Activated CD4-positive, alpha-beta T cell treated with anti-CD3 and anti-CD28 coated beads, Interleukin-2, amount 50 U/mL, for 1 hour (primary cell): ENCODE data around the gene ZNF646.

Experiments
- DNase-seq: peaks from one replicate; pipeline ENCODE4 v3.0.0-alpha.2; 2020

Gene ZNF646

GRCh38 chr16:31067342-31067741, 6.9 kb upstream of the ZNF646 start:
- no peak for DNase-seq

GRCh38 chr16:31071861-31072260, 2.4 kb upstream of the ZNF646 start:
- DNase-seq = no peak

DNA sequence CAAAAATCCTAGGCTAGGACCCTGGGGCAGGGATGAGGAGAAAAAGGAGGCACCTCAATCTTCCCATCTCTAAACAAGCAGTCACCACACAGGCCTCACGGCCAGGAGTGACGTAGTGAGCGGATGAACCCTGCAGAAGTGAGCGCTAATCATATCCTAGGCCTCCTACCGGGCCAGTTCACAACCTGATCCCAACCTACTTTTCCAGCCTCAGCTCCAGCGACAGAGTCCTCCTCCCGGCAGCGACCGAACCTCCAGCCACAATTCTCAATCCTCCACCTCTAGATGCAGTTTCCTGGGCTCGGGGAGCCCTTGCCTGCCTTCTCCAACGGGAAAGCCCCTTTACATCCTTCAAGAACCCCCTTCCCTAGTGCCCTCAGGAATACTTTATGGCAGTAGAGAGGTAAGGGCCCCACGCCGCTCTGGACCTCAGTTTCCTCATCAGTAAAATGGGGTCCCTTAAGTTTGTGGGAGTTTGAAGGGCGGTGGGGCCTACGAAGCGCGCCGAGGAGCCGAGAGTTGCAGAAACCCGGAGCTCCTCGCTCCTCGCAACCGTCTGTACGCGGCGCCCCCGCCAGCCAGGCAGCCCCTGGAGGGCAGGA, 1.6 kb upstream of the ZNF646 start:
- DNase-seq = no peak

DNA sequence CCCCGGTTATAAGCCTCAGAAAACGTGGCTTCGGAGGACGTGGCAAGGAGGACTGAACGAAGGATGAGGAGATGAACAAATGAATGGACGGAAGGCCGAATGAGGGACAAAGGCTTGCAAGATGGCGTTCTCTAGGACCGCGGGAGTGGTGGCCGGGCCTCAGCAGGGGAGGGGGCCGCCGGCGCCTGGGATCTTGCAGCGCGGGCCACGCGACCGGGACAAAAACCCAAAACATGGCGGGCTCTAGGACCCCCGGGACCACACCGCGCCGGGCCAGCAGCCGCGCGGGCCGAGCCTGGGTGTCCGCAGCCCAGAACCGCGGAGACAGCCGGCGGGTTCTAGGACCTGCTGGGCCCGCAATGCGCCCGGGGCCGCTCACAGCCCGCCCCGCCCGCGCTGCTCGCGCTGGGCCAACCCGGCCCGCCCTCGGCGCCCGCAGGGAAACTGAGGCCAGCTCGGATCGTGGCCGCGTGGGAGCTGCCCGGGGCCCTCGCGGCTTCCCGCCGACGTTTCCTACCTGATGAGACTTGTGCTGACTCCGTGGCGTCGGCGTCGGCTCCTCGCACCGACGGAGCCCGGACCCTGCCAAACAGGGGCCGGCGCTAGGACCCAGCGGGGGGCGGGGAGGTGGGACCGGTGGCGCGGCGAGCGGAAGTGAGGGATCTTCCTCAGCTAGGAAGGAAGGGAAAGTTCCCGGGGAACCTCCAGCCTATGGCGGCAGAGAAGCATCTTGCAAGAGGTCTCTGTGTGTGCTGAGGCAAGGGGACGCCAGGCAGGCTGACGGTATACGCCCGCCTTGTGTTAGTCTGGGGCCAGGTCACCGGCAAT, 866 bp upstream of the ZNF646 start:
- DNase-seq = peak; percentile 81

DNA sequence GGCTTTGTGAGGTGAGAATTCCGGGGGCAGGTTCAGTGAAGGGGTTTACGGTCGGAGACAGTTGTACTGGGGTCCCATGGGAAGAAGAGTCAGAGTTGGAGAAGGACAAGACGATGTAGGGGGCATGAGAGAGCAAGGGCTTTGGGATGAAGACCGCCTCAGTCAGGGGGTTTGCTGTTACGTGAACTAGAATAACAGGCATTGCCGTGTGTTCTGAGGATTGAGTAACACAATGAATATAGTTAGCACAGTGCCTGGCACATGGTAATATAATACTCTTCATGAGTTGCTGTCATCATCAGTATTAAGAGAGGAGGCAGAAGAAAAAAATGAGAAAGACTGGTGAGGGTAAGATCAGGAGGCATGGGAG, 577 bp downstream of the ZNF646 start:
- no peak for DNase-seq

DNA sequence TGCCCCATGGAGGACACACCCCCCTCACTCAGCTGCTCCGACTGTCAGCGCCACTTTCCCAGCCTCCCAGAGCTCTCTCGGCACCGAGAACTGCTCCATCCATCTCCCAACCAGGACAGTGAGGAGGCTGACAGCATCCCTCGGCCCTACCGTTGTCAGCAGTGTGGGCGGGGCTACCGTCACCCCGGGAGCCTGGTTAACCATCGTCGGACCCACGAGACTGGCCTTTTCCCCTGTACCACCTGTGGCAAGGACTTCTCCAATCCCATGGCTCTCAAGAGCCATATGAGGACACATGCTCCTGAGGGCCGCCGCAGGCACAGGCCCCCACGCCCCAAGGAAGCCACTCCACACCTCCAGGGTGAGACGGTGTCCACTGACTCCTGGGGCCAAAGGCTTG, 2.1 kb downstream of the ZNF646 start:
- no peak for DNase-seq

DNA sequence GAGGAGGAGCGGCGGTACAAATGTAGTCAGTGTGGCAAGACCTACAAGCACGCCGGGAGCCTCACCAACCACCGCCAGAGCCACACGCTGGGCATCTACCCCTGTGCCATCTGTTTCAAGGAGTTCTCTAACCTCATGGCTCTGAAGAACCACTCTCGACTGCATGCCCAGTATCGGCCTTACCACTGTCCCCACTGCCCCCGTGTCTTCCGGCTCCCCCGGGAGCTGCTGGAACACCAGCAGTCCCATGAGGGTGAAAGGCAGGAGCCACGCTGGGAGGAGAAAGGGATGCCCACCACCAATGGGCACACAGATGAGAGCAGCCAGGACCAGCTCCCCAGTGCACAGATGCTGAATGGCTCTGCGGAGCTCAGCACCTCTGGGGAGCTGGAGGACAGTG, 2.8 kb downstream of the ZNF646 start:
- DNase-seq = no peak

- no peak for DNase-seq
These were observed 3.6 kb downstream of the ZNF646 start for GRCh38 chr16:31077592-31078396.

- DNase-seq = no peak
These were observed 4.5 kb downstream of the ZNF646 start for GRCh38 chr16:31078597-31079341.

DNA sequence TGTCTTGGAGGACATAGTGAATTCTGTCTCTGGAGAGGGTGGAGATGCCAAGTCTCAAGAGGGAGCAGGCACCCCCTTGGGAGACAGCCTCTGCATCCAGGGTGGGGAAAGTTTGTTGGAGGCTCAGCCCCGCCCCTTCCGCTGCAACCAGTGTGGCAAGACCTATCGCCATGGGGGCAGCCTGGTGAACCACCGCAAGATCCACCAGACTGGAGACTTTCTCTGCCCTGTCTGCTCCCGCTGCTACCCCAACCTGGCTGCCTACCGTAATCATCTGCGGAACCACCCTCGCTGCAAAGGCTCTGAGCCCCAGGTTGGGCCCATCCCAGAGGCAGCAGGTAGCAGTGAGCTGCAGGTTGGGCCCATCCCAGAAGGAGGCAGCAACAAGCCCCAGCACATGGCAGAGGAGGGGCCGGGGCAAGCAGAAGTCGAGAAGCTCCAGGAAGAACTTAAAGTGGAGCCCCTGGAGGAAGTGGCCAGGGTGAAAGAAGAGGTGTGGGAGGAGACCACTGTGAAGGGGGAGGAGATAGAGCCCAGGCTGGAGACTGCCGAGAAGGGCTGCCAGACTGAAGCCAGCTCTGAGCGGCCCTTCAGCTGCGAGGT, 5.2 kb downstream of the ZNF646 start:
- DNase-seq = no peak

GRCh38 chr16:31080035-31080629, 5.9 kb downstream of the ZNF646 start:
- no peak for DNase-seq

GRCh38 chr16:31080756-31081419, 6.7 kb downstream of the ZNF646 start:
- no peak for DNase-seq

DNA sequence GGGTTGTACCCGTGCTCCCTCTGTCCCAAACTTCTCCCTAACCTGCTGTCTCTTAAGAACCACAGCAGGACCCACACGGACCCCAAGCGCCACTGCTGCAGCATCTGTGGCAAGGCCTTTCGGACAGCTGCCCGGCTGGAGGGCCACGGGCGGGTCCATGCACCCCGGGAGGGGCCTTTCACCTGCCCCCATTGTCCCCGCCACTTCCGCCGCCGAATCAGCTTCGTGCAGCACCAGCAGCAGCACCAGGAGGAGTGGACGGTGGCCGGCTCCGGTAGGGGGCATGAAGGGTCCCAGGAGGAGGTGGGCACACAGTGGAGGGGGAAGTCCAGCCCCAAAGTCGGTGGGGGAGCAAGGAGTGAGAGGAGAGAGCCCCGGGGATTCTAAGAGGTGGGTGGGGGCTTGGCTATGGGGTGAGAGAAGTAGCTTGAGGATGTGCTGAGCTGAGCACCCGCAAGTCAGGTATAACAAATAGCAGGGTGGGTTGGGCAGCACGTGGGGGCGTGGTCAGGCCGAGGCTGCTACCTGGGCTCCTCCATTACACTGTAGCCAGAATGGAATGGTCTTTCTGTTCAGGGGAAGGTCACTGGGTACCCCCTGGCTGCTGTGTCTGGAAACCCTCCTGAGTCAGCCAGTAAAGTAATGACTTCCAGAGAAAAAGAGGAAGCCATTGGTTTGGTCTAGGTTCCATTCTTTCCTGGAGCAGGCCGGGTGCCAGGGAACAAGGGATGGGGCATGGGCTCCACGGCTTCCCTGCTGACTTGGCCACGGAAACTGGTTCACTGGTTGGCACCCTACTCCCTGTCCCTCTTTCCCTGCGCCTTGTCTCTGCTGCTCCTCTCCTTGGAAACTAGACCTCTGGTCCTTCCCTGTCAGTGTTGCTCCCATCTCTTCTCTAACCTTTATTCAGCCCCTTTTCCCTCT, 7.5 kb downstream of the ZNF646 start:
- DNase-seq = no peak

- no peak for DNase-seq
These were observed 8.3 kb downstream of the ZNF646 start for GRCh38 chr16:31082368-31083045.

GRCh38 chr16:31083081-31083480, 8.9 kb downstream of the ZNF646 start:
- DNase-seq = no peak

- no peak for DNase-seq
These were observed 9.3 kb downstream of the ZNF646 start for GRCh38 chr16:31083556-31083955.

DNA sequence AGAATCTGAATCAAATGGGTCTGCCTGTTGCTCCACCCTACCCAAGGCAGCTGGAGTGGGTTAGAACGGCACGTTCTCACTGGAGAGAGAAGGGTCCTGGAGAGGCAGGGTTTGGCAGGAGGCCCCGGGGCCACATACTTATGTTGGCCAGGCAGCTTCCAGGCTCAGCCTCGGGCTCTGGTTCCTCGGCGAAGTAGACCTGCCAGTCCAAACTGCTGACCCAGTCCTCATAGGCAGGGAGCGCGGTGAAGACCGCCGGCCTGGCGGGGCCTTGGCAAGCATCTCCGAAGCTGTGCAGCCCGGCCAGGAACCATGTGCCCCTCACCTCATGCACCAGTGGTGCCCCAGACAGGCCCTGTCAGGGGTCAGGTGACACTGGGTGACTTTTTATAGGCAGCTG, 9.8 kb downstream of the ZNF646 start:
- no peak for DNase-seq

DNA sequence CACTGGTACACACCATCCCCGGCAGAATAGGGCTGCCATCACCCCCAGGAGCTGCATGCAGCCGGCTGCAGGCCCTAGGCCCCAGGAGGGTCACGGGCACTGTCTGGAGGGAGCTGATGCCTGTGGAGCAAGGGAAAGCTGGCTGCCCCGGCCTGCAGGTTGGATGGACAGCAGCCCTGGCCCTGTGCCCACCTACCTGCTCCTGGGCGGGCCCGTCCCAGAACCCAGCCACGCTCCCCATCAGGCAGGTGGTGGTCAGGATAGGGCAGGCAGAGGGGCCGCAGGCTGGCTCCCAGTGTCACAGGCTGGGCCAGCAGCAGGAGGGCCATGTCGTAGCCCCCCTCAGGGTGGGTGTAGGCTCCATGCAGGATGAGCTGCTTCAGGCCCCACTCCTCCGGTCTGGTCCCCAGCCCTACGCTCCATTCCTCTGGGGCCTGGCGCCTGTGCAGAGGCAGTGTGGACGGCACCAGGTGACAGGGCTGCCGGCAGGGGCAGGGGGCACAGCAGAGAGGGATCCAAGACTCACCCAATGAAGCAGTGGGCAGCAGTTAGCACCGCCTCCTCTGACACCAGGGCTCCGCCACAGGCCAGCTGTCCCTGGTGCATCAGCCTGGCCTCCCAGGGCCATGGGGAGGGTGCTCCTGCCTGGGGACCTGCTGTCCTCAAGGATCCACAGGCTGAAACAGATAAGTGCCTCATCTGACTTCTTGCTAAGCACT, 10.5 kb downstream of the ZNF646 start:
- DNase-seq = no peak

DNA sequence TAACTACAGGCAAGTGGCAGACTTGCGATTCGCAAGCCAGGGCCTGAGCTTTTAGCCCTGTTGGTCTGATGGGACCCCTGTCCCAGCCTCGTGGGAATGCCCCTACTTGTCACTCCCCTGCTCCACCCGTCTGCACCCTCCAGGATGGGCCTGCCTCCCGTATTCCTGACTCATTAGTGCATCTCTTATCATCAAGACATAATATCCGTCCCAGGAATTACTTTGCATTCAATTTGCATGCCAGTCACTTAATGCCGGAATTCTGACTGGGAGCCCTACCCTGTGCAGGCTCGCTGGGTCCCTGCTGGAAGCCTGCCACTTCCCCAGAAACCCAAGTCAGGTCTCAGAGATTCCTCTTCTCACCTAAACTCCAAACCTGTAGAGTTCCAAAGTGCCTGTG, 11.2 kb downstream of the ZNF646 start:
- no peak for DNase-seq
